ENCODE measurements around the gene ZDHHC19. TPM values are rescaled to one million over a fixed set of nuclear protein-coding genes. Genes with fewer than 3 reads are reported as not detected.

The ZDHHC19 gene
- total RNA-seq, 4 donors from 2014 or later, result 2.2 TPM; not detected in 3

GRCh38 chr3:196232154-196232881 lies 21.1 kb upstream of the ZDHHC19 start:
- no peaks in the 10 kb centered on the region for H3K4me1 ChIP-seq
- intact Hi-C loops (cut with DNase I; ENCODE audit: low total_unique reads), result no loop called here
- no peaks in the 10 kb centered on the region for H3K36me3 ChIP-seq
- TF ChIP-seq CTCF (IDR thresholded peaks at IDR 0.05), result no peak
- no peak for TF ChIP-seq POLR2A (IDR thresholded peaks at IDR 0.05)
- H3K9me3 ChIP-seq, result no peaks in the 10 kb centered on the region
- H3K27ac ChIP-seq, result no peak overlapping the region
- DNase-seq, result no peak
- H3K4me3 ChIP-seq, result no peak overlapping the region
- no peaks in the 10 kb centered on the region for H3K27me3 ChIP-seq

- no peak for DNase-seq
Measured at GRCh38 chr3:196227629-196228493, 16.7 kb upstream of the ZDHHC19 start.

GRCh38 chr3:196227121-196227561 lies 15.9 kb upstream of the ZDHHC19 start:
- H3K4me3 ChIP-seq, result no peak overlapping the region
- no peak for TF ChIP-seq CTCF (IDR thresholded peaks at IDR 0.05)
- no peak for TF ChIP-seq POLR2A (IDR thresholded peaks at IDR 0.05)
- H3K9me3 ChIP-seq, result no peaks in the 10 kb centered on the region
- no peaks in the 10 kb centered on the region for H3K27me3 ChIP-seq
- H3K36me3 ChIP-seq, result no peaks in the 10 kb centered on the region
- no peak for DNase-seq
- intact Hi-C loops (cut with DNase I; ENCODE audit: low total_unique reads), result no loop called here
- no peak overlapping the region for H3K27ac ChIP-seq
- no peaks in the 10 kb centered on the region for H3K4me1 ChIP-seq

More at GRCh38 chr3:196227629-196228493, 16.7 kb upstream of the ZDHHC19 start:
- Histone ChIP-seq H3K36me3 (no peaks in the 10 kb centered on the region), H3K9me3 (no peaks in the 10 kb centered on the region), H3K27me3 (no peaks in the 10 kb centered on the region), H3K4me3 (no peak overlapping the region), H3K4me1 (no peaks in the 10 kb centered on the region), H3K27ac (no peak overlapping the region)
- TF ChIP-seq POLR2A (IDR thresholded peaks at IDR 0.05), result no peak
- no peak for TF ChIP-seq CTCF (IDR thresholded peaks at IDR 0.05)
- intact Hi-C loops (cut with DNase I; ENCODE audit: low total_unique reads), result no loop called here

GRCh38 chr3:196225763-196226364 lies 14.7 kb upstream of the ZDHHC19 start:
- H3K9me3 ChIP-seq, result no peaks in the 10 kb centered on the region
- intact Hi-C loops (cut with DNase I; ENCODE audit: low total_unique reads), result no loop called here
- H3K27ac ChIP-seq, result no peak overlapping the region
- no peaks in the 10 kb centered on the region for H3K4me1 ChIP-seq
- H3K4me3 ChIP-seq, result no peak overlapping the region
- H3K27me3 ChIP-seq, result no peaks in the 10 kb centered on the region
- no peaks in the 10 kb centered on the region for H3K36me3 ChIP-seq
- no peak for TF ChIP-seq CTCF (IDR thresholded peaks at IDR 0.05)
- no peak for TF ChIP-seq POLR2A (IDR thresholded peaks at IDR 0.05)
- DNase-seq, result no peak
